Skeletal muscle tissue (tissue), 4 donors: ENCODE data around the gene CRYAB. TPM values are rescaled to one million over a fixed set of nuclear protein-coding genes. Genes with fewer than 3 reads are reported as not detected.
"Not testable (repeated sequence)": the region's sequence is repeated elsewhere in the genome, so short reads cannot be mapped to it uniquely, and the experiment has no call there.

ENCODE experiments used
- H3K27ac ChIP-seq: one replicate; pipeline ENCODE4 v1.7.0; 2013; ENCODE audit warnings: mild to moderate bottlenecking, low read depth, low read length, inconsistent platforms
- H3K27me3 ChIP-seq, 3 donors: one replicate each; pipeline ENCODE4 v1.7.0; 2013; ENCODE audit warnings: low read length in 3 of 3; ENCODE audit not compliant: control insufficient read depth in 3 of 3, insufficient read depth in 3 of 3
- H3K36me3 ChIP-seq, 3 donors: one replicate each; pipeline ENCODE4 v1.7.0; 2013; ENCODE audit warnings: low read length in 3 of 3; ENCODE audit not compliant: control insufficient read depth in 3 of 3, insufficient read depth in 3 of 3
- H3K4me1 ChIP-seq, 3 donors: one replicate each; pipeline ENCODE4 v1.7.0; 2013; ENCODE audit warnings: low read length in 3 of 3, mild to moderate bottlenecking in 3 of 3; ENCODE audit not compliant: control insufficient read depth in 3 of 3, insufficient read depth in 3 of 3
- H3K4me3 ChIP-seq, 3 donors: one replicate each; pipeline ENCODE4 v1.7.0; 2013; ENCODE audit warnings: low read length in 3 of 3
- H3K9ac ChIP-seq, 3 donors: one replicate each; pipeline ENCODE4 v1.7.0; 2013; ENCODE audit warnings: low read length in 3 of 3, mild to moderate bottlenecking in 3 of 3, moderate library complexity in 2 of 3, low read depth in 1 of 3
- H3K9me3 ChIP-seq, 3 donors: one replicate each; pipeline ENCODE4 v1.7.0; 2013; ENCODE audit warnings: low read length in 3 of 3; ENCODE audit not compliant: control insufficient read depth in 3 of 3
- total RNA-seq: library from RNA; depleted of rRNA; stranded (reverse); fragments of >200 nt; gene quantifications from one replicate; pipeline ENCODE4 v1.2.3, GENCODE V29; 2014
- donor health status: Osteomylitis.

Gene CRYAB
- total RNA-seq, 1 donor from 2014 or later: 37.6 TPM

DNA sequence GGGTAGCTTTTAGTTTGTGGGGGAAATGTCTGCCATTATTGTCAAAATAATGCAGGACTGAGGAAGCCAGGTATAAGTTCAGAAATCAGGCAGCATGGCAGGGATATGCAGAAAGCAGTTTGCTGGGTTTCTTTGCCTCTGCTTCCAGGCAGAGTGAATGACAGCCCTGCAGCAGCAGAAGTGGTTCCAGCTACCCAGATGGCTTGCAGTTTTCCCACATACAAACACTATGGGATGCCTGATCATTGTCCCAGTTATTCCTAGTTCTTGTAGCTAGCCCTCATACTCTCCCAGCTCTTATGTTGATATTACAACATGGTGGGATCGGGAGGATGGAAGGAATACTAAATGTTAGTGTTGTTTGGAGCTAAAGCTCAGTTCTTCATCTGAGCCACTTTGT lies 22.7 kb upstream of the CRYAB start:
- Histone ChIP-seq H3K36me3 (no peaks in the 10 kb centered on the region), H3K27me3 (no peaks in the 10 kb centered on the region), H3K4me3 (no peak overlapping the region), H3K27ac (no peak overlapping the region), H3K9ac (no peak overlapping the region), H3K9me3 (no peaks in the 10 kb centered on the region), H3K4me1 (peaks cover 26 to 33% (median 27%) of the 10 kb centered on the region in 3 donors)

DNA sequence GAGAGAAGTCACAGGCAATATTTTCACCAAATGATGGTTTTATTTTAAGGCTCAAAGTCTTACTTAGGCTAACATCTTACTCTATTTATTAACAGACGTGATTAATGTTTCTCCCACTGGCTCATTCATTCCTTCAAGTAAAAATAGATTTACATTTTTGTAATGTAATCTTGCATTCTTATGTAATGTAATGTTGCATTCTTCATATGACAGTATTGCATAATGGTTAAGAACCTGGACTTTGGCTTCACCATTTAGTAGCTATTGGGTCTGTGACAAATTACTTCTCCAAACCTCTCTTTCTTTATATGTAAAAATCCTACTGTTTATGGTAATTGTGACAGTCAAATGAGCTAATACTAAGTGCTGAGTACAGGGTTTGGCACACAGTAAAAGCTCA lies 22.3 kb upstream of the CRYAB start:
- Histone ChIP-seq H3K4me1 (peaks cover 25 to 29% (median 26%) of the 10 kb centered on the region in 3 donors), H3K9me3 (no peaks in the 10 kb centered on the region), H3K4me3 (no peak overlapping the region), H3K27me3 (no peaks in the 10 kb centered on the region), H3K9ac (no peak overlapping the region), H3K27ac (no peak overlapping the region), H3K36me3 (no peaks in the 10 kb centered on the region)

GRCh38 chr11:111933176-111933575 lies 21.6 kb upstream of the CRYAB start:
- not testable (repeated sequence) for H3K9me3 ChIP-seq, H3K27ac ChIP-seq

GRCh38 chr11:111932611-111932950 lies 21.0 kb upstream of the CRYAB start:
- H3K4me1 ChIP-seq: peaks cover 15 to 18% (median 16%) of the 10 kb centered on the region in 3 donors
- H3K27me3 ChIP-seq: no peaks in the 10 kb centered on the region
- no peaks in the 10 kb centered on the region for H3K36me3 ChIP-seq
- no peak overlapping the region for H3K4me3 ChIP-seq
- H3K9ac ChIP-seq: no peak overlapping the region
- no peaks in the 10 kb centered on the region for H3K9me3 ChIP-seq
- H3K27ac ChIP-seq: no peak overlapping the region

More at GRCh38 chr11:111933176-111933575, 21.6 kb upstream of the CRYAB start:
- not testable (repeated sequence) for H3K4me3 ChIP-seq, H3K27me3 ChIP-seq, H3K36me3 ChIP-seq, H3K9ac ChIP-seq
- peaks cover 18 to 23% (median 21%) of the 10 kb centered on the region in 3 donors for H3K4me1 ChIP-seq

GRCh38 chr11:111930472-111930871 lies 18.9 kb upstream of the CRYAB start:
- Histone ChIP-seq H3K9ac (no peak overlapping the region), H3K4me1 (peaks cover 17 to 20% (median 19%) of the 10 kb centered on the region in 3 donors), H3K4me3 (no peak overlapping the region), H3K27me3 (no peaks in the 10 kb centered on the region), H3K36me3 (no peaks in the 10 kb centered on the region), H3K9me3 (no peaks in the 10 kb centered on the region), H3K27ac (no peak overlapping the region)

GRCh38 chr11:111926505-111927391 lies 15.2 kb upstream of the CRYAB start:
- Histone ChIP-seq H3K4me1 (peaks cover 44 to 48% (median 48%) of the 10 kb centered on the region in 3 donors), H3K36me3 (no peaks in the 10 kb centered on the region), H3K9ac (peak overlapping the region; percentile 77 to 90 (median 87)), H3K27ac (peak overlapping the region; percentile 93), H3K4me3 (peak overlapping the region; percentile 75 to 83 (median 83)), H3K9me3 (no peaks in the 10 kb centered on the region), H3K27me3 (no peaks in the 10 kb centered on the region)

GRCh38 chr11:111925953-111926352 lies 14.4 kb upstream of the CRYAB start:
- Histone ChIP-seq H3K9me3 (no peaks in the 10 kb centered on the region), H3K4me3 (peak overlapping the region; percentile 73 to 83 (median 83)), H3K9ac (peak overlapping the region; percentile 77 to 90 (median 87)), H3K4me1 (peaks cover 50 to 52% (median 51%) of the 10 kb centered on the region in 3 donors), H3K36me3 (no peaks in the 10 kb centered on the region), H3K27me3 (no peaks in the 10 kb centered on the region), H3K27ac (peak overlapping the region; percentile 93)

DNA sequence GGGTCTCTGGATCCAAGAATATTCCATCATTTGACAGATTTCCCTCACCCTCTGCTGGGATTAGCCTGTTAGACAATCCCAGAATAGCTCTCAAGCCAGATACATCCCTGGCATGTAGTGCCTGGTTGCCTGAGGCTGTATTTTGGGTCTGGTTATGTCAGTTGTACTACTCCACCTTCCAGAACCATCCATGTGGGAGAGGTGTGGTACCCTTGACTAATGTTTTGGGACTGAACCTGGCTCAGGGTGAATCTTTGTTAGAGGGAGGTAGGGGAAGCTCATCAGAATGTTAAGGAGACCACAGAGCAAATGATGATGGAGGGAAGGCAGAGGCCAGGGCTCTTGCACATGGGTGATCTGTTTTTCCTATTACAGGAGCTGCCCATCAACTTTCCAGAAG lies 12.4 kb upstream of the CRYAB start:
- H3K4me1 ChIP-seq: peaks cover 55 to 65% (median 62%) of the 10 kb centered on the region in 3 donors
- no peaks in the 10 kb centered on the region for H3K9me3 ChIP-seq
- peak overlapping the region; percentile 64 to 80 (median 73) for H3K9ac ChIP-seq
- H3K27me3 ChIP-seq: no peaks in the 10 kb centered on the region
- no peaks in the 10 kb centered on the region for H3K36me3 ChIP-seq
- peak overlapping the region; percentile 2 to 38 (median 13) for H3K4me3 ChIP-seq
- H3K27ac ChIP-seq: peak overlapping the region; percentile 93

GRCh38 chr11:111923351-111923788 lies 11.8 kb upstream of the CRYAB start:
- Histone ChIP-seq H3K9ac (peak overlapping the region; percentile 64 to 80 (median 73)), H3K27me3 (no peaks in the 10 kb centered on the region), H3K27ac (peak overlapping the region; percentile 93), H3K9me3 (no peaks in the 10 kb centered on the region), H3K36me3 (no peaks in the 10 kb centered on the region), H3K4me3 (peak overlapping the region; percentile 38 to 52 (median 45)), H3K4me1 (peaks cover 60 to 68% (median 67%) of the 10 kb centered on the region in 3 donors)

GRCh38 chr11:111922803-111923202 lies 11.2 kb upstream of the CRYAB start:
- peak overlapping the region; percentile 64 to 80 (median 73) for H3K9ac ChIP-seq
- H3K4me3 ChIP-seq: peak overlapping the region; percentile 38 to 52 (median 45)
- peaks cover 66 to 73% (median 73%) of the 10 kb centered on the region in 3 donors for H3K4me1 ChIP-seq

More at GRCh38 chr11:111922803-111923202, 11.2 kb upstream of the CRYAB start:
- Histone ChIP-seq H3K27me3 (no peaks in the 10 kb centered on the region), H3K9me3 (no peaks in the 10 kb centered on the region), H3K36me3 (no peaks in the 10 kb centered on the region), H3K27ac (peak overlapping the region; percentile 93)
